IPS-18a (cell line): ENCODE data around the gene JAZF1.

Experiments used
- H3K27ac ChIP-seq: one replicate; pipeline ENCODE4 v1.5.1; 2013; ENCODE audit warnings: low read length
- H3K27me3 ChIP-seq: one replicate; pipeline ENCODE4 v1.6.1; 2013; ENCODE audit warnings: mild to moderate bottlenecking, low read length; ENCODE audit not compliant: control insufficient read depth, insufficient read depth
- H3K36me3 ChIP-seq: one replicate; pipeline ENCODE4 v1.6.1; 2013; ENCODE audit warnings: low read depth, low read length; ENCODE audit not compliant: control insufficient read depth
- H3K4me1 ChIP-seq: one replicate; pipeline ENCODE4 v1.6.1; 2013; ENCODE audit warnings: low read depth, low read length; ENCODE audit not compliant: control insufficient read depth
- H3K4me3 ChIP-seq: one replicate; pipeline ENCODE4 v1.5.1; 2013; ENCODE audit warnings: low read length
- H3K9ac ChIP-seq: one replicate; pipeline ENCODE4 v1.6.1; 2013; ENCODE audit warnings: mild to moderate bottlenecking, low read length, moderate library complexity
- H3K9me3 ChIP-seq: one replicate; pipeline ENCODE4 v1.6.1; 2013; ENCODE audit warnings: low read depth, low read length; ENCODE audit not compliant: control insufficient read depth

Gene JAZF1

GRCh38 chr7:27996141-27996540, 184.5 kb downstream of the JAZF1 start:
- Histone ChIP-seq H3K4me3 (no peak overlapping the region), H3K4me1 (no peaks in the 10 kb centered on the region), H3K27me3 (no peaks in the 10 kb centered on the region), H3K36me3 (no peaks in the 10 kb centered on the region), H3K27ac (no peak overlapping the region), H3K9me3 (no peaks in the 10 kb centered on the region), H3K9ac (no peak overlapping the region)

GRCh38 chr7:27995228-27995627, 185.4 kb downstream of the JAZF1 start:
- Histone ChIP-seq H3K9ac (no peak overlapping the region), H3K27ac (no peak overlapping the region), H3K27me3 (no peaks in the 10 kb centered on the region)

GRCh38 chr7:27994639-27995038, 186.0 kb downstream of the JAZF1 start:
- no peaks in the 10 kb centered on the region for H3K9me3 ChIP-seq
- H3K36me3 ChIP-seq: no peaks in the 10 kb centered on the region
- no peaks in the 10 kb centered on the region for H3K27me3 ChIP-seq
- no peak overlapping the region for H3K27ac ChIP-seq
- no peak overlapping the region for H3K9ac ChIP-seq
- no peak overlapping the region for H3K4me3 ChIP-seq
- no peaks in the 10 kb centered on the region for H3K4me1 ChIP-seq

More at GRCh38 chr7:27995228-27995627, 185.4 kb downstream of the JAZF1 start:
- H3K4me3 ChIP-seq: no peak overlapping the region
- H3K9me3 ChIP-seq: no peaks in the 10 kb centered on the region
- no peaks in the 10 kb centered on the region for H3K4me1 ChIP-seq
- H3K36me3 ChIP-seq: no peaks in the 10 kb centered on the region

GRCh38 chr7:27992755-27993493, 187.7 kb downstream of the JAZF1 start:
- no peak overlapping the region for H3K27ac ChIP-seq
- no peaks in the 10 kb centered on the region for H3K9me3 ChIP-seq
- no peaks in the 10 kb centered on the region for H3K36me3 ChIP-seq
- no peaks in the 10 kb centered on the region for H3K4me1 ChIP-seq
- H3K9ac ChIP-seq: no peak overlapping the region
- no peak overlapping the region for H3K4me3 ChIP-seq
- no peaks in the 10 kb centered on the region for H3K27me3 ChIP-seq

- no peaks in the 10 kb centered on the region for H3K4me1 ChIP-seq
Measured at GRCh38 chr7:27992097-27992496, 188.5 kb downstream of the JAZF1 start.

GRCh38 chr7:27991006-27991528, 189.5 kb downstream of the JAZF1 start:
- Histone ChIP-seq H3K36me3 (no peaks in the 10 kb centered on the region), H3K27ac (no peak overlapping the region), H3K4me3 (no peak overlapping the region), H3K4me1 (no peaks in the 10 kb centered on the region), H3K27me3 (no peaks in the 10 kb centered on the region), H3K9me3 (no peaks in the 10 kb centered on the region), H3K9ac (no peak overlapping the region)

More at GRCh38 chr7:27992097-27992496, 188.5 kb downstream of the JAZF1 start:
- H3K9ac ChIP-seq: no peak overlapping the region
- no peak overlapping the region for H3K27ac ChIP-seq
- H3K4me3 ChIP-seq: no peak overlapping the region
- H3K9me3 ChIP-seq: no peaks in the 10 kb centered on the region
- H3K27me3 ChIP-seq: no peaks in the 10 kb centered on the region
- no peaks in the 10 kb centered on the region for H3K36me3 ChIP-seq

GRCh38 chr7:27976531-27976930, 204.1 kb downstream of the JAZF1 start:
- Histone ChIP-seq H3K4me3 (no peak overlapping the region), H3K36me3 (no peaks in the 10 kb centered on the region), H3K9ac (no peak overlapping the region), H3K27me3 (no peaks in the 10 kb centered on the region), H3K4me1 (no peaks in the 10 kb centered on the region), H3K9me3 (no peaks in the 10 kb centered on the region), H3K27ac (no peak overlapping the region)

- H3K4me1 ChIP-seq: no peaks in the 10 kb centered on the region
- no peaks in the 10 kb centered on the region for H3K36me3 ChIP-seq
- no peak overlapping the region for H3K4me3 ChIP-seq
- no peaks in the 10 kb centered on the region for H3K9me3 ChIP-seq
- H3K27me3 ChIP-seq: no peaks in the 10 kb centered on the region
- H3K27ac ChIP-seq: no peak overlapping the region
- no peak overlapping the region for H3K9ac ChIP-seq
Measured at GRCh38 chr7:27973625-27974024, 207.0 kb downstream of the JAZF1 start.

- no peak overlapping the region for H3K27ac ChIP-seq
- no peaks in the 10 kb centered on the region for H3K4me1 ChIP-seq
- no peaks in the 10 kb centered on the region for H3K27me3 ChIP-seq
- H3K9me3 ChIP-seq: no peaks in the 10 kb centered on the region
- no peak overlapping the region for H3K4me3 ChIP-seq
- no peak overlapping the region for H3K9ac ChIP-seq
- H3K36me3 ChIP-seq: no peaks in the 10 kb centered on the region
Measured at GRCh38 chr7:27972276-27972675, 208.3 kb downstream of the JAZF1 start.

- Histone ChIP-seq H3K27ac (no peak overlapping the region), H3K9ac (no peak overlapping the region), H3K36me3 (no peaks in the 10 kb centered on the region), H3K4me1 (no peaks in the 10 kb centered on the region), H3K9me3 (no peaks in the 10 kb centered on the region), H3K27me3 (no peaks in the 10 kb centered on the region), H3K4me3 (no peak overlapping the region)
Measured at GRCh38 chr7:27971171-27971812, 209.3 kb downstream of the JAZF1 start.

GRCh38 chr7:27970350-27970749, 210.2 kb downstream of the JAZF1 start:
- no peaks in the 10 kb centered on the region for H3K36me3 ChIP-seq
- no peaks in the 10 kb centered on the region for H3K9me3 ChIP-seq
- H3K4me3 ChIP-seq: no peak overlapping the region
- no peak overlapping the region for H3K9ac ChIP-seq
- H3K27ac ChIP-seq: no peak overlapping the region
- no peaks in the 10 kb centered on the region for H3K4me1 ChIP-seq
- no peaks in the 10 kb centered on the region for H3K27me3 ChIP-seq

GRCh38 chr7:27969346-27969745, 211.2 kb downstream of the JAZF1 start:
- Histone ChIP-seq H3K4me1 (no peaks in the 10 kb centered on the region), H3K4me3 (no peak overlapping the region), H3K27ac (no peak overlapping the region), H3K27me3 (no peaks in the 10 kb centered on the region), H3K9ac (no peak overlapping the region), H3K9me3 (no peaks in the 10 kb centered on the region), H3K36me3 (no peaks in the 10 kb centered on the region)
